ENCODE results near the gene RASSF7.

Gene RASSF7

GRCh38 chr11:611001-611996 is 50.5 kb downstream of the RASSF7 start:
- Histone ChIP-seq H2BK5ac (ENCODE audit: low read depth, low read length, poor library complexity) (no peak overlapping the region), H3K27ac (ENCODE audit: low read depth, low read length) (no peak overlapping the region), H4K91ac (ENCODE audit: low read depth, low read length) (no peak overlapping the region), H3K18ac (ENCODE audit: low read length) (no peak overlapping the region), H4K12ac (ENCODE audit: low read depth, low read length) (no peak overlapping the region), H3K4ac (ENCODE audit: low read depth, low read length) (no peak overlapping the region), H2BK12ac (ENCODE audit: low read length) (no peak overlapping the region), H4K8ac (ENCODE audit: low read depth, low read length) (no peak overlapping the region), H3K4me1 (ENCODE audit: control insufficient read depth in 1 of 2, insufficient read depth in 2 of 2, low read length in 2 of 2) (peaks cover 9 to 17% of the 10 kb centered on the region in 2 experiments), H3K27me3 (ENCODE audit: insufficient read depth, low read length) (no peaks in the 10 kb centered on the region), H3K4me2 (ENCODE audit: low read length) (no peak overlapping the region), H3K23ac (ENCODE audit: low read length) (no peak overlapping the region), H3K9ac (ENCODE audit: low read length) (no peak overlapping the region), H3K79me1 (ENCODE audit: low read length) (peaks cover 2% of the 10 kb centered on the region), H2BK120ac (ENCODE audit: insufficient read depth, low read length, poor library complexity) (no peak overlapping the region), H2AFZ (ENCODE audit: insufficient read depth, low read length, poor library complexity) (no peak overlapping the region), H3K79me2 (ENCODE audit: control insufficient read depth, insufficient read depth, low read length, poor library complexity) (no peaks in the 10 kb centered on the region), H2AK5ac (ENCODE audit: low read length) (no peak overlapping the region), H3K4me3 (ENCODE audit: low read depth, low read length) (no peak overlapping the region), H3K14ac (ENCODE audit: low read length) (no peak overlapping the region), H3K36me3 (ENCODE audit: control insufficient read depth in 1 of 2, insufficient read depth in 2 of 2, low read length in 2 of 2) (peaks cover 78 to 79% of the 10 kb centered on the region in 2 experiments), H3K9me3 (ENCODE audit: insufficient read depth, low read depth, low read length) (no peaks in the 10 kb centered on the region)
- no peak for DNase-seq
- no CpG with 5 or more reads among the region's 49 CpGs for WGBS (ENCODE audit: extremely low coverage, insufficient coverage, insufficient read length)

GRCh38 chr11:612201-612960 is 51.6 kb downstream of the RASSF7 start:
- WGBS (ENCODE audit: extremely low coverage, insufficient coverage, insufficient read length) = no CpG with 5 or more reads among the region's 27 CpGs
- Histone ChIP-seq H3K36me3 (ENCODE audit: control insufficient read depth in 1 of 2, insufficient read depth in 2 of 2, low read length in 2 of 2) (peaks cover 68 to 70% of the 10 kb centered on the region in 2 experiments), H4K8ac (ENCODE audit: low read depth, low read length) (no peak overlapping the region), H3K79me2 (ENCODE audit: control insufficient read depth, insufficient read depth, low read length, poor library complexity) (no peaks in the 10 kb centered on the region), H2AK5ac (ENCODE audit: low read length) (no peak overlapping the region), H2AFZ (ENCODE audit: insufficient read depth, low read length, poor library complexity) (no peak overlapping the region), H3K4me3 (ENCODE audit: low read depth, low read length) (no peak overlapping the region), H2BK120ac (ENCODE audit: insufficient read depth, low read length, poor library complexity) (no peak overlapping the region), H3K4ac (ENCODE audit: low read depth, low read length) (no peak overlapping the region), H3K4me2 (ENCODE audit: low read length) (no peak overlapping the region), H2BK5ac (ENCODE audit: low read depth, low read length, poor library complexity) (no peak overlapping the region), H3K27ac (ENCODE audit: low read depth, low read length) (no peak overlapping the region), H4K91ac (ENCODE audit: low read depth, low read length) (no peak overlapping the region), H3K4me1 (ENCODE audit: control insufficient read depth in 1 of 2, insufficient read depth in 2 of 2, low read length in 2 of 2) (peaks cover 9 to 17% of the 10 kb centered on the region in 2 experiments), H3K9me3 (ENCODE audit: insufficient read depth, low read depth, low read length) (peaks cover 1% of the 10 kb centered on the region), H3K14ac (ENCODE audit: low read length) (no peak overlapping the region), H3K23ac (ENCODE audit: low read length) (no peak overlapping the region), H3K79me1 (ENCODE audit: low read length) (peaks cover 2% of the 10 kb centered on the region), H3K27me3 (ENCODE audit: insufficient read depth, low read length) (no peaks in the 10 kb centered on the region), H3K9ac (ENCODE audit: low read length) (no peak overlapping the region), H4K12ac (ENCODE audit: low read depth, low read length) (no peak overlapping the region), H3K18ac (ENCODE audit: low read length) (no peak overlapping the region), H2BK12ac (ENCODE audit: low read length) (no peak overlapping the region)
- peak; percentile 48 to 74 for DNase-seq

- WGBS (ENCODE audit: extremely low coverage, insufficient coverage, insufficient read length) = no CpG with 5 or more reads among the region's 10 CpGs
- Histone ChIP-seq H3K79me2 (ENCODE audit: control insufficient read depth, insufficient read depth, low read length, poor library complexity) (no peaks in the 10 kb centered on the region), H4K8ac (ENCODE audit: low read depth, low read length) (no peak overlapping the region), H3K18ac (ENCODE audit: low read length) (no peak overlapping the region), H4K91ac (ENCODE audit: low read depth, low read length) (no peak overlapping the region), H3K79me1 (ENCODE audit: low read length) (peaks cover 2% of the 10 kb centered on the region), H2BK12ac (ENCODE audit: low read length) (no peak overlapping the region), H3K14ac (ENCODE audit: low read length) (no peak overlapping the region), H3K4me3 (ENCODE audit: low read depth, low read length) (no peak overlapping the region), H3K36me3 (ENCODE audit: control insufficient read depth in 1 of 2, insufficient read depth in 2 of 2, low read length in 2 of 2) (peaks cover 66% of the 10 kb centered on the region in 2 experiments), H3K27ac (ENCODE audit: low read depth, low read length) (no peak overlapping the region), H3K27me3 (ENCODE audit: insufficient read depth, low read length) (no peaks in the 10 kb centered on the region), H3K9ac (ENCODE audit: low read length) (no peak overlapping the region), H3K9me3 (ENCODE audit: insufficient read depth, low read depth, low read length) (peaks cover 1% of the 10 kb centered on the region), H2AFZ (ENCODE audit: insufficient read depth, low read length, poor library complexity) (no peak overlapping the region), H2AK5ac (ENCODE audit: low read length) (no peak overlapping the region), H4K12ac (ENCODE audit: low read depth, low read length) (no peak overlapping the region), H2BK120ac (ENCODE audit: insufficient read depth, low read length, poor library complexity) (no peak overlapping the region), H3K4me2 (ENCODE audit: low read length) (no peak overlapping the region), H3K4me1 (ENCODE audit: control insufficient read depth in 1 of 2, insufficient read depth in 2 of 2, low read length in 2 of 2) (peaks cover 9 to 17% of the 10 kb centered on the region in 2 experiments), H2BK5ac (ENCODE audit: low read depth, low read length, poor library complexity) (no peak overlapping the region), H3K23ac (ENCODE audit: low read length) (no peak overlapping the region), H3K4ac (ENCODE audit: low read depth, low read length) (no peak overlapping the region)
- no peak for DNase-seq
Observed at GRCh38 chr11:612961-613300, 52.2 kb downstream of the RASSF7 start.

GRCh38 chr11:613369-613968 is 52.7 kb downstream of the RASSF7 start:
- Histone ChIP-seq H3K36me3 (ENCODE audit: control insufficient read depth in 1 of 2, insufficient read depth in 2 of 2, low read length in 2 of 2) (peaks cover 66% of the 10 kb centered on the region in 2 experiments), H3K79me1 (ENCODE audit: low read length) (peaks cover 2% of the 10 kb centered on the region), H3K4me2 (ENCODE audit: low read length) (no peak overlapping the region), H2BK12ac (ENCODE audit: low read length) (no peak overlapping the region), H4K12ac (ENCODE audit: low read depth, low read length) (no peak overlapping the region), H2AFZ (ENCODE audit: insufficient read depth, low read length, poor library complexity) (no peak overlapping the region), H4K91ac (ENCODE audit: low read depth, low read length) (no peak overlapping the region), H3K14ac (ENCODE audit: low read length) (no peak overlapping the region), H2AK5ac (ENCODE audit: low read length) (no peak overlapping the region), H3K18ac (ENCODE audit: low read length) (no peak overlapping the region), H3K27ac (ENCODE audit: low read depth, low read length) (no peak overlapping the region), H2BK5ac (ENCODE audit: low read depth, low read length, poor library complexity) (no peak overlapping the region), H3K4me3 (ENCODE audit: low read depth, low read length) (no peak overlapping the region), H4K8ac (ENCODE audit: low read depth, low read length) (no peak overlapping the region), H3K4ac (ENCODE audit: low read depth, low read length) (no peak overlapping the region), H3K23ac (ENCODE audit: low read length) (no peak overlapping the region), H3K9ac (ENCODE audit: low read length) (no peak overlapping the region), H3K79me2 (ENCODE audit: control insufficient read depth, insufficient read depth, low read length, poor library complexity) (no peaks in the 10 kb centered on the region), H3K27me3 (ENCODE audit: insufficient read depth, low read length) (no peaks in the 10 kb centered on the region), H3K9me3 (ENCODE audit: insufficient read depth, low read depth, low read length) (peaks cover 1% of the 10 kb centered on the region), H2BK120ac (ENCODE audit: insufficient read depth, low read length, poor library complexity) (no peak overlapping the region), H3K4me1 (ENCODE audit: control insufficient read depth in 1 of 2, insufficient read depth in 2 of 2, low read length in 2 of 2) (peaks cover 9 to 17% of the 10 kb centered on the region in 2 experiments)
- no CpG with 5 or more reads among the region's 36 CpGs for WGBS (ENCODE audit: extremely low coverage, insufficient coverage, insufficient read length)
- peak; percentile 76 to 80 for DNase-seq
